Stimulated activated CD8-positive, alpha-beta memory T cell treated with anti-CD3 and anti-CD28 coated beads, Interleukin-15, amount 100 ng/mL, for 1 hour (primary cell): ENCODE measurements around the gene LMNTD1.
"Not testable (repeated sequence)": the region's sequence is repeated elsewhere in the genome, so short reads cannot be mapped to it uniquely, and the experiment has no call there.

Experiments used
- DNase-seq: peaks from one replicate; pipeline ENCODE4 v3.0.0-alpha.2; 2020; ENCODE audit warnings: low read depth

LMNTD1 gene

GRCh38 chr12:25488956-25489870 lies 63.9 kb downstream of the LMNTD1 start:
- DNase-seq: not testable (repeated sequence)

GRCh38 chr12:25482625-25483024 lies 70.5 kb downstream of the LMNTD1 start:
- DNase-seq: no peak

DNA sequence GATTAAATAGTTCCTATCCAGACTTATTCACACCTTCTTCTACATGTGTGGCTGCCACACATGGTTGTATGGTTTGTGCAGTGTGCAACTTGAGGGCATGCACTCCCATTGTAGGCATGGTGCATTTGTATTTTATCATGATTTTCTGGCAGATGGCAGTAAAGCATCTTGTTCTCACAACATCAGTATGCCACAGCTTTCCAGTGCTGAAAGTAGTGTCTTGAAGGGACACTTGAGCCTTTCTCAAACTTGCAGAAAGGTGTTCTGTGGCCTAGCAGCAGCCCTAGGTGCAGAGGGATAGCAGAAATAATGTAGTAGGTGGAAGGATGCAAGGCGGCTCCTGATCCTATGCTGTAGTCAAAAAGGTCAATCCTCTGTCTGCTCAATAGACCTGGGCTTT lies 72.9 kb downstream of the LMNTD1 start:
- no peak for DNase-seq

DNA sequence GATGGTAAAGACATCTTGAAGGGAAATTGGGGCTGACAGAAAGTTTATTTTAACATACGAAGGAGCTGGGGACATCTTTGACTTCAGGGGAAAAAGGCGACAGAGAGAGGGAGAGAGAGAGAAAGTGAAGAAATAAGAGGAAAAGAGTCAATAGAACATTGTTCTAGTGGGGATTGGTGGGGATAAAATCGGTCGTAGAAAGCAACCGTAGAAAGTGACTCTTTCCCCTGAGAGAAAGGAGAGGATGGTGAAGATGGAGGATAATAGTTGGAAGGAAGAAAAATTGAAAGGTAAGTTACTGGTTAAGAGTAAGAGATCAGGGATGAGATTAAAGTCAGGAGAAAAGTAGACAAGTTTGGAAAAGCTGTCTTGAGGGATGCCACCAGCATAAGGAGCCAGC lies 75.9 kb downstream of the LMNTD1 start:
- DNase-seq: no peak

DNA sequence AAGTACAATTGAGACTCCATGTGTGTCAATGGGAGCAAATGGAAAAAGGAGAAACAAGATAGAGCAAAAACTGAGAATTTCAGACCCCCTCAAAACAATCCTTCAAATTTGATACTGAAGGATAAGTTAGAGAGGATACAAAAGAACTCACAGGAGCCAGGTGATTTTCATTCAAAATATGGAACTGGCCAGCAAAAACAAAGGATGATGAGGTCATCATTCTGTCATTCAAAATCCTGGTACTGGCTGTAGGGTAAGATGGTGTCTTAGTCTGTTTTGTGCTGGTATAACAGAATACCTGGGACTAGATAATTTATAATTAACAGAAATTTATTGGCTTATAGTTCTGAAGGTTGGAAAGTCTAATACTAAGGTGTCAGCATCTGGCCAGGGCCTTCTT lies 80.6 kb downstream of the LMNTD1 start:
- DNase-seq: no peak

- no peak for DNase-seq
Observed at GRCh38 chr12:25469861-25470260, 83.2 kb downstream of the LMNTD1 start.

DNA sequence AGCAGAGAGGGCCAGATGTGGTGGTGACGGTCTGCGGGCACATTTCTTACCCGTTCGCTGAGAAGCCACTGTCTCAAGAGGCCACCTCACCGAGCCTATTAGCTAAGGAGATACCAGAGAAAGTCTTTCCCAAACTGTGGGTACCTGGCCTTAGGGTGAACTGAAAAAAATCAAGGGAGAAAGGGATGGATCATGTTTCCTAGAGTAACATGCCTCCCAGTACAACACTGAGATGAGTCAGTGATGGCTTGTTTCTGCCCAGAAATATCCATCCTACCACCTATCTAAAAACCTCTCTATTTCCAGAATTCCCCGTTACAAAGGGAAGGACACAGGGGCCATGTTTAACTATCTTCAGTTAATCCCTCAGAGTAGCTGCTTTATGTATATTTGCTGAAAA lies 83.7 kb downstream of the LMNTD1 start:
- DNase-seq: no peak

- DNase-seq: no peak
Observed at GRCh38 chr12:25463521-25463920, 89.6 kb downstream of the LMNTD1 start.

DNA sequence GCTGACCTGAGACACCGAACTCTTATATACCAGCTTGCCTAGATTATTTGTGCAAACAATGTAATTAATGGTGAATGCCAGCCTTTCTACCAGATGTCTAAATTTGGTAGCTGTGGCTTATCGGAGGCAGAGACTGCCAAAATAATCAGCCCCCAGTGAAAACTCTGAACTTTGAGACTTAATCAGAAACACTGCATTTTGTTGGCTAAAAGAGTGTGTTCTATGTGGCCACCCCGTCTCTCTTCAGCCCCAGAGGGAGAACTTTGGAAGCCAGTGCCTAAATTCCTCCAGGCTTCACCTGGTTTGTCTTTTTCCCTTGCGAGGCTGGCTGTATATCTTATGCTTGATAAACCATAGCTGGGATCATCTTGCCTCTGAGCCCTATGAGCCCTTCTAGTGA lies 90.1 kb downstream of the LMNTD1 start:
- no peak for DNase-seq

- no peak for DNase-seq
Observed at GRCh38 chr12:25459541-25459951, 93.5 kb downstream of the LMNTD1 start.

- DNase-seq: no peak
Observed at GRCh38 chr12:25458047-25458552, 95.0 kb downstream of the LMNTD1 start.

DNA sequence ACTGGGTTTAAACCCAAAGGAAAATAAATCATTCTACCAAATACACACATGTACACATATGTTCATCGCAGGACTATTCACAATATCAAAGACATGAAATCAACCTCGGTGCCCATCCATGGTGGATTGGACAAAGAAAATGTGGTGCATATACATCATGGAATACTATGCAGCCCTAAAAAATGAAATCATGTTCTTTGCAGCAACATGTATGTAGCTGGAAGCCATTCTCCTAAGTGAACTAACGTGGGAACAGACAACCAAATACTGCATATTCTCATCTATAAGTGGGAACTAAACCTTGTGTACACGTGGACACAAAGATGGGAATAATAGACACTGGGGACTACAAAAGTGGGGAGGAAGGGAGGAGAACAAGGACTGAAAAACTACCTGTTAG lies 96.6 kb downstream of the LMNTD1 start:
- DNase-seq: no peak

- DNase-seq: no peak
Observed at GRCh38 chr12:25455696-25456095, 97.4 kb downstream of the LMNTD1 start.

- DNase-seq: no peak
Observed at GRCh38 chr12:25449007-25449406, 104.1 kb downstream of the LMNTD1 start.

- DNase-seq: no peak
Observed at GRCh38 chr12:25447046-25447445, 106.0 kb downstream of the LMNTD1 start.

GRCh38 chr12:25438638-25439037 lies 114.4 kb downstream of the LMNTD1 start:
- DNase-seq: no peak

DNA sequence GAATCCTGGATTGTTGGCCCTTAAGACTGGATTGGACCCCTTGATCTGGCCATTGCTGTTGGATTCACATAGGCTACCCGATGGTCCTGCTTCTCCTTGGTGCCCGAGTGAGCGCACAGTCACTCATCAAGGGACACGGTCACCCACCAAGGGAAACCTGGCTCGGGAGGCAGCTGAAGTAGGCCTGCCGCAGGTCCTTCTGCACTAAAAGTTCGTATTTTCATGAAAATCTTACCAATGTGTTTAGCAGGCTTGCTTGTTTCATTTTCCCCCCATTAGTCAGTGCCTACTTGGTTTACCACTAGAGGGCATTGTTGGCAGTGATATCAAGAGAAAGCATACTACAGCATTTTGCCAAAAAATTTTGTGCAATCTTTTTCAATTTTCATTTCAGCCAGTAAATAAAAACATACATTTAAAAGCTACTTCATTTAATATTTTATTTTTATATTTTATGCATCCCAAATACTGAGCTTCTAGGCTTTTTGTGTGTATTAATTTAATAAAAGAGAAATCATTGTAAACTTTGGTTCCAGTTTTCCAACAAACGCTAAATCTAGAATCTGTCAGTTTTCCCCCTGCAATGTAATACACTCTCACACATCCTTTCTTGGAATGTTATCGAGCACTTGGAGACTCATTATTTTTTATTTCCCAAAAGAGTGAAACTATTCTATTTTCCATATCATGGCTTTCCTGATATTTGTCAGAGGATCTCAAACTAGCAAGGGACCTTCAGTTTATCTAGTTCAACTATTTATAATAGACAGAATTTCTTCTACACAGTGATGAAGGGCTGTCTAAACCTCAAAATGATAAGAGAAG lies 116.7 kb downstream of the LMNTD1 start:
- DNase-seq: no peak

DNA sequence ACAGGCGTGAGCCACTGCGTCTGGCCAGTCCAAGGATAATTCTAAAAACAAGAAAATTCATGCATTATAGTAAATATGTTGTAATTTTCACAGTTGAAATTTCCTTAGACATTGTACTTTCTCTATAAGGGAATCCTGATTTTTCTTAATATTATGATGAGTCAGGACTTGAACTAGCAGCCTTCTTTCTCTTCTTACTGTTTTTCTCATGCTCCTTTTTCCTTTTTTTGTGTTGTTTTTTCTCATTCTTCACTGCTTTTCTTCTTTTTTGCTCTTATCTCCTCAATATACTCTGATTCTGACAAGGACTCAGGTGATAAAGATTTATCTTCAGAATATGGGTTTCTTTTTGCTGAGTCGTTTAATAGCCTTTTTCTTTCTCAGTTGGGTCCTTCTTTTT lies 117.7 kb downstream of the LMNTD1 start:
- no peak for DNase-seq

GRCh38 chr12:25434515-25434914 lies 118.6 kb downstream of the LMNTD1 start:
- no peak for DNase-seq

DNA sequence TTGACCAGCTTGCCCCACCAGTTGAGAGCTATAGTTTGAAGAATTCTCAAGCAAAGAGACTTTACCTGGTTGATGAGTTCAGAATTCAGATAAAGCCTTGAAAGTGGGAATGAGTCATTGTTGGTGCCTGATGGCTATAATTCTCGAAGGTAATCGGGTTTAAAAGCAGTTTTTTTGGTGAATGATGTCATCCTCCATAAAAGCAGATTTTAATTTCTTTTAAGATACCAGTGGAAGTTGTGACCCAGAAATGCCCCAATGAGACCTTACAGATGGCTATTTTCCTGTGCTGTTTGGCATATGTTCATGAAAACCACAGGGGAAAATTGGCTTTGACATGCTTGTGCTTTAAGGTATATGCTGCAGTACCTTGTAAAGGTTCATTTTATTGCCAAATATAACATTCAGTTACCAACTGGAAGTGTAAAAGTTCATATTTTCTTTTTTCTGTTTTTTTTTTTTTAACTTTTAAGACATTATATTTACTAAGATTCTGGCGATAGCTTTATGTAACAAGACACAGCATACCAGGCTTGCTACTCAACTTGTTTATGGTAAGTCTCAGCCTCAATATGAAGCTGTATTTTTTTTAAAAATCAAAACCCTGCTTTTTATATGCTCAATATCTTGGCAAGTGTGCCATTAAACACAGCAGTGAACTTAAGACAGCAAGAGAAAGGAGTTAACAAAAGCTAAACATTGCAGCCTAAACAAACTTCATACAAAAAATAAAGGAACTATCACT lies 119.3 kb downstream of the LMNTD1 start:
- no peak for DNase-seq

DNA sequence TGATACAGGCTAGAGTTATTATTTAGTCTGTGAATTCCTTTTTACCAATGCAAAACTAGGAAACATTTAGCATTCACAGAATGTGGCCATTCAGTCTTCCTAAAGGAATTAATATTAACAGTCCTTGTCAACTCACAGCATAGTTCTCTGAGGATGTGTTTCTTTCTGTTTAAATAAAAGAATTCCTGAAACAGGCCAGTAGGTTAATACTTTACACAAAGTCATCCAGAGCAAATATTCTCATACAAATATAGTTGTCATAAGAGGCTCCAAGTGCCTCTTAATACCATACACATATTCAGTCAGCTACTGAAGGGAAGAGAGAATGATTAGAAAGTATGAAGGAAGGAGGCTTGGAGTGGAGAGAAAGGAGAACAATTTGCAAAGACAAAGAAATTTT lies 120.1 kb downstream of the LMNTD1 start:
- no peak for DNase-seq
